ENCODE data around the gene ICOS.

DNA sequence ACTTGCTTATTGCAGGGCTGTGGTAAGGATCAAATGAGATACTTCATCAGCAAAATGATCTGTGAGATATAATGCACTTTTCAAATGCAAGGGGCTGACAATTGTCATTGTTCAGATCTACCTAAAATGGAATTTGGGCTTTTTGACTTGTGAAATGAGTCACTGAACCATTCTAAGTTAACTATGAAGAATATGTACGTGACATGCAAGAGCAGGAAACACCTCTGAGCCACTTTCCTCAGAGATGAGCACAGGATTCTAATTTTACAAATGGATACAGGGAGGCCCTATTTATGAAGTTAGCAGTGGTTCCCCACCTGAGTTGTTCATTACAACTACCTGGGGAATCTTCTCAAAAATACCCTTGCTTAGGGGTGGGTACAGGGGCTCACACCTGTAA, 42.3 kb upstream of the ICOS start:
- TF ChIP-seq POLR2A (IDR thresholded peaks at IDR 0.05; ENCODE audit: low read depth, low read length) (no peak), SMC3 (IDR thresholded peaks at IDR 0.05; ENCODE audit: low read depth, low read length) (no peak), BHLHE40 (IDR thresholded peaks at IDR 0.05; ENCODE audit: low read depth, low read length) (no peak), CHD1 (IDR thresholded peaks at IDR 0.05; ENCODE audit: low read depth, low read length) (no peak), NFE2L2 (IDR thresholded peaks at IDR 0.05; ENCODE audit: low read depth, low read length) (no peak), RAD21 (IDR thresholded peaks at IDR 0.05; ENCODE audit: low read length) (no peak), RCOR1 (IDR thresholded peaks at IDR 0.05; ENCODE audit: insufficient replicate concordance, low read length) (no peak)
- TF ChIP-seq, protein P1, sequence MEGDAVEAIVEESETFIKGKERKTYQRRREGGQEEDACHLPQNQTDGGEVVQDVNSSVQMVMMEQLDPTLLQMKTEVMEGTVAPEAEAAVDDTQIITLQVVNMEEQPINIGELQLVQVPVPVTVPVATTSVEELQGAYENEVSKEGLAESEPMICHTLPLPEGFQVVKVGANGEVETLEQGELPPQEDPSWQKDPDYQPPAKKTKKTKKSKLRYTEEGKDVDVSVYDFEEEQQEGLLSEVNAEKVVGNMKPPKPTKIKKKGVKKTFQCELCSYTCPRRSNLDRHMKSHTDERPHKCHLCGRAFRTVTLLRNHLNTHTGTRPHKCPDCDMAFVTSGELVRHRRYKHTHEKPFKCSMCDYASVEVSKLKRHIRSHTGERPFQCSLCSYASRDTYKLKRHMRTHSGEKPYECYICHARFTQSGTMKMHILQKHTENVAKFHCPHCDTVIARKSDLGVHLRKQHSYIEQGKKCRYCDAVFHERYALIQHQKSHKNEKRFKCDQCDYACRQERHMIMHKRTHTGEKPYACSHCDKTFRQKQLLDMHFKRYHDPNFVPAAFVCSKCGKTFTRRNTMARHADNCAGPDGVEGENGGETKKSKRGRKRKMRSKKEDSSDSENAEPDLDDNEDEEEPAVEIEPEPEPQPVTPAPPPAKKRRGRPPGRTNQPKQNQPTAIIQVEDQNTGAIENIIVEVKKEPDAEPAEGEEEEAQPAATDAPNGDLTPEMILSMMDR (conservative IDR thresholded peaks at IDR 0.05; ENCODE audit: low read depth, low read length): no peak
- TF ChIP-seq, protein P2, sequence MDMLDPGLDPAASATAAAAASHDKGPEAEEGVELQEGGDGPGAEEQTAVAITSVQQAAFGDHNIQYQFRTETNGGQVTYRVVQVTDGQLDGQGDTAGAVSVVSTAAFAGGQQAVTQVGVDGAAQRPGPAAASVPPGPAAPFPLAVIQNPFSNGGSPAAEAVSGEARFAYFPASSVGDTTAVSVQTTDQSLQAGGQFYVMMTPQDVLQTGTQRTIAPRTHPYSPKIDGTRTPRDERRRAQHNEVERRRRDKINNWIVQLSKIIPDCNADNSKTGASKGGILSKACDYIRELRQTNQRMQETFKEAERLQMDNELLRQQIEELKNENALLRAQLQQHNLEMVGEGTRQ (IDR thresholded peaks at IDR 0.05; ENCODE audit: low read depth, low read length): no peak

All from IMR-90 (cell line).